HS-27A (cell line): Measurements from ENCODE around the gene VPREB3.

Experiments
- DNase-seq: peaks from one replicate; pipeline ENCODE4 v3.0.0-alpha.2; 2012; ENCODE audit warnings: low read depth, missing footprints

VPREB3 gene

DNA sequence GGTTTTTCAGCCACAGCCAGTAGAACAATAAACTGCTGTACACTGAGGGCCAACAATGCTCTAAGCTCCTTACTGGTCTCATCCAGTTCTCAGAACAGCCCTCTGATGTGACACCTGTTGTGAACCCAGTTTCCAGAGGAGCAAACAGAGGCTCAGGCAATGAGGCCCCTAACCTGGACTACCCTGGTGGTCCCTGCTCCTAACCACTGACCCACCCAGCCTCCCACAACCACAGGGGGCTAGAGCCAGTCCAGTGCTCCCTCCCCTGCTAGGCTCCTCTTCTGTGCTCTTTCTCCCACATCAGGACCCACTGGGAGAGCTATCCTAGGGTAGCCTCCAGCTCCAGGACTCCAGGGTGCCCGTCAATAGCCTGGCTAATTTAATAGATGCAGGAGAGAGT is 28.5 kb upstream of the VPREB3 start:
- no peak for DNase-seq

DNA sequence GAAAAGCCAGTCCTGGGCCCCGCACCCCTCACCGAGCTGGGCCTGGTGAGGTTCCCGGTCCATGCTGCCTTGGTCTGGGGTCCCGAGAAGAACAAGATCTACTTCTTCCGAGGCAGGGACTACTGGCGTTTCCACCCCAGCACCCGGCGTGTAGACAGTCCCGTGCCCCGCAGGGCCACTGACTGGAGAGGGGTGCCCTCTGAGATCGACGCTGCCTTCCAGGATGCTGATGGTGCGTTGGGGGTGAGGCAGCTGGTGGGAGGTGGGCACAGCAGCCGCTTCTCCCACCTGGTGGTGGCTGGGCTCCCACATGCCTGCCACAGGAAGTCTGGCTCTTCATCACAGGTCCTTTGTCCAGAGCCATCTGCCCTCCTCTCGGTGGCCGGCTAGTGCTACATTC is 28.0 kb upstream of the VPREB3 start:
- no peak for DNase-seq

DNA sequence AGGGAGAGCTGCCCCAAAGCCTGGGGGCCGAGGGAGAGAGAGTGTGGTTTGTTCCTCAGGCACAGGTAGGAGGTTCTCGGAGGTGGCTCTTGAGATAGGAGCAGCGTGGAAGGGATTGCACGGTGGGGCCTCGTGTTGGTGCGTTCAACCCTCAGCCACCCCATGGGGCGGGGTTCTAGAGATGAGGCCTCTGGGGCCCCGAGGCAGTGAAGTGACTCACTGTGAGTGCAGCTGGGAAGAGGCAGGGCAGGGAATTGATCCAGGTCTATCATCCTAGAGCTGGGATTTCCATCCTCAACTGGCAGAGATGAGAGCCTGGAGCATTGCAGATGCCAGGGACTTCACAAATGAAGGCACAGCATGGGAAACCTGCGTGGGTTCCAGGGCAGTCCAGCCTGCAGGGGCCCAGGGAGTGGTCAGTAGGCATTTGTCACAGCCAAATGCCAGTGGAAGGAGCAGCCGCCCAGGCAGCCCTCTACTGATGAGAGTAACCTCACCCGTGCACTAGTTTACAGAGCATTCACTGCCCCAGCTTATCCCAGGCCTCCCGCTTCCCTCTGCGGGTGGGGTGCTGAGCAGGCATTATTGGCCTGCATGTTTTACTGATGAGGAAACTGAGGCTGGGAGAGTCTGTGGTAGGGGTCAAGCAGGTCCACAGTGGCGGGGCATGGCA is 27.4 kb upstream of the VPREB3 start:
- DNase-seq, result no peak

DNA sequence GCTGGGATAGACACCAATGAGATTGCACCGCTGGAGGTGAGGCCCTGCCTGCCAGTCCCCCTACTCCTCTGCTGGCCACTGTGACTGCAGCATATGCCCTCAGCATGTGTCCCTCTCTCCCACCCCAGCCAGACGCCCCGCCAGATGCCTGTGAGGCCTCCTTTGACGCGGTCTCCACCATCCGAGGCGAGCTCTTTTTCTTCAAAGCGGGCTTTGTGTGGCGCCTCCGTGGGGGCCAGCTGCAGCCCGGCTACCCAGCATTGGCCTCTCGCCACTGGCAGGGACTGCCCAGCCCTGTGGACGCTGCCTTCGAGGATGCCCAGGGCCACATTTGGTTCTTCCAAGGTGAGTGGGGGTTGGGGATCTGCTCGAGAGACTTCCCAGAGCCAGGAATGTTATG is 26.8 kb upstream of the VPREB3 start:
- DNase-seq, result no peak

DNA sequence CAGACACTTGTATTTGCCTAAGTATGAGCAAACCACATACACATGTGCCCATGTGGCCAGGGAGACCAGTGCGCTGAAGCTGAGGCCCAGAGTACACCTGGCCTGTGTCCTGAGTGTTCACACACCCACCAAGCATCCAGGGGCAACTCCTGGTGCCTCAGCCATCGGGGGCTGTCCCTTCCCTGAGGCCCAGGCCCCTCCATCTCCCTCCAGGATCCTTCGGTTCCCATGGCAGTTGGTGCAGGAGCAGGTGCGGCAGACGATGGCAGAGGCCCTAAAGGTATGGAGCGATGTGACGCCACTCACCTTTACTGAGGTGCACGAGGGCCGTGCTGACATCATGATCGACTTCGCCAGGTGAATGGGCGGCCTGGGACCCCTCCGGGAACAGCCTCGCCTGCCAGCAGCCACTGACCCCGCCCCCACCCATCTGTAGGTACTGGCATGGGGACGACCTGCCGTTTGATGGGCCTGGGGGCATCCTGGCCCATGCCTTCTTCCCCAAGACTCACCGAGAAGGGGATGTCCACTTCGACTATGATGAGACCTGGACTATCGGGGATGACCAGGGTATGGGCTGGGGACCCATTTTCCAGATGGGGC is 26.0 kb upstream of the VPREB3 start:
- DNase-seq, result no peak

DNA sequence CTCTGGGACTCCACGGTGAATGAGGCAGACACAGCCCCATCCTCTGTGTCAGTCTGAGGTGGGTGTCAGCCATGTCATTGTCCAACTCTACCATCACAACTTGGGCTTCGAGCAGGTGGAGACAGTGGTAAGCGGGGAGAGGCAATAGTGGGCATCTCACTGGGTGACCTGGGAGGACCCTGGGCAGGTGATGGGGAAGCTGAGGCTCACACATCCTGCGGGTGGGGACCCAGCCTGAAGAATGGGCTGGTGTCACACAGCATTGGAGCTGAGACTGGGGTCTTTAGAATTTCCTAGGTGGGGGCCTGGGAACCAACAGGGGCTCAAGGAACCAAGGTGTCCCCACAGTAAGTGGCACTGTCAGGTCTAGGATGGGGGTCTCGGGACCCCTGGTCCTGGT is 25.5 kb upstream of the VPREB3 start:
- DNase-seq, result no peak

DNA sequence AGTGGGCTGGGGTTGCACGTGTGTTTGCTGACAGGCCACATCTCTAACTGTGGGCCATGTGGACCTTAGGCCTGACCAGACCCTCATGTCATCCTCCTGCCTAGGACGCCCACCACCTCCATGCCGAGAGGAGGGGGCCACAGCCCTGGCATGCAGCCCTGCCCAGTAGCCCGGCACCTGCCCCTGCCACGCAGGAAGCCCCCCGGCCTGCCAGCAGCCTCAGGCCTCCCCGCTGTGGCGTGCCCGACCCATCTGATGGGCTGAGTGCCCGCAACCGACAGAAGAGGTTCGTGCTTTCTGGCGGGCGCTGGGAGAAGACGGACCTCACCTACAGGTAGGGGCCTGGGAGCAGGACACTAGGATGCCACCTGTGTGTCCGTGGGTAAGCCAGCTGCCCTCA is 24.9 kb upstream of the VPREB3 start:
- no peak for DNase-seq

DNA sequence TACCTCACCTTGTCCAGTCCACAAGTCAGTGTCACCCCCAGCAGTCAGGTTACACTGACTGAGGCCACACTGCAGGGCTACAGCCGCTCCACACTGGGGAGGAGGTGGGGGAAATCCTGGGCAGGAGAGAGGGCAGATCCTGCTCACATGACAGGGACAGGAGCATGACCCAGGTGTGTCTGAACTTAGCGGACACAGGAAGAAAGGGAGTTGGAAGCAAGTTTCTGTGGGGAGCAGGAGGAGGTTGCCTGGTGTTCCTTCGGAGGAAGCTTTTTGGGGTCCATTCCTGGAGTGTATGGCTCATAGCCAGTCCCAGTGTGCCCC is 24.3 kb upstream of the VPREB3 start:
- no peak for DNase-seq

DNA sequence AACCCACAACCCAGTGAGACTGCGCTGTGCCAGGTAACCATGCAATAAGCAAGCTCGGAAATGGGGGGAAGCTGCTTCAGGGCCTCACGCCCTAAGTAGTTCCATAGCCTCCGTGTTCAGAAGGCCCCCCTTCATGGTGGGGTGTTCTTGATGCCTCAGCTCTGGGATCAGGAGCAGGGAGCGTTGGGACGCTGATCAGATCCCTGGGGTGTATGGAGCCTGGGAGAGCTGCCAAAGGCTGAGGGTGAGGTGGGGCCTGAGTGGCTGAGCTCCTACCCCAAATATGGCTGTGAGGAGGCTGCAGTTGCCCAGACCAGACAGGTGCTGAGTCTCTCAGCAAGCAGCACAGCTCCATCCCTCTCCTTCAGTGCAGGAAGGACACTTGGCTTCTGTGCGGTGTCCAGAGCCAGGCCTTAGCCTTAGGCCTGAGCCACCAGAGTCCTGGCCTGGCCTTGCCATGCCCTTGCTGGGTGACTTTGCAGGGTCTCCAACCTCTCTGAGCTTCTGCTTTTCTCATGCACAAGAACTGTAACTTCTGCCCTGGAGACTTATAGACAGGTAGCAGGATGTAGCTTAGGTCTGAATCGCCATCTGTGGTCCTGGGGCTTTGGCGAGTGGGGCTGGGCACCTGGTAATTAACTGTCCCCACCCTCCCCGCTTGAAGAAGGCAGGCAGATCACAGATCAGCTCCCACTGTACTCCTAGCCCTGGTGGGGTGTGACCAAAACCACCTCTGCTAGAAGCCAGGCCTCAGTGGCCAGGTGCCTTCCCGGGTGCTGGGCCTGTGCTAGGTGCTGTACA is 23.8 kb upstream of the VPREB3 start:
- DNase-seq, result no peak

DNA sequence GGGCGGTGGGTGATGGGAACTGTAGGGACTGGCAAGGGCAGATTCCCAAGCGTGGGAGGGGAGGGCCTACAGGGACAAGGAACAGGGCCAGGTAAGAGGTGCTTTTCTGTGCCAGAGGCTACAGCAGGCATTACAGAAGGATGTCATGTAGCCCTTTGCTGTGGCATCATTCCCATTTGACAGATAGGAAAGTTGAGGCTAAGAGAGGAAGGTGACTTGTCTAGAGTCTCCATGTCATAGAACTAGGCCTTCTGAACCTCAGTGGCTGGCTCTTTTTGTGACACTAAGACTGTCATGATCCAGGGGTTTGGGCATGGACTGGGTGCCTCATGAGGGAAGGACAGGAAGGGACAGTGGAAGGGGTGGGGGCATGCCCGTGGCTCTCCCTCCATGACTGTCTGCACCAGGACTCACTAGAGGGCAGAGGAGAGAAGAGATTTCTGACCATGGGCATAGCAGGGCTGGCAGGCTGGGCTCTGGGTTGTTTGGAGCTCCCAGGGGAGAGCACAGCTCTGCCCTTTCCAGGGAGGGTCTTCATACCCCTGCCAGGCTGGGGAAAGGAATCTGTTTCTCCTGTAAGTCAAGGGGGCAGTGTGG is 21.7 kb upstream of the VPREB3 start:
- DNase-seq, result no peak

DNA sequence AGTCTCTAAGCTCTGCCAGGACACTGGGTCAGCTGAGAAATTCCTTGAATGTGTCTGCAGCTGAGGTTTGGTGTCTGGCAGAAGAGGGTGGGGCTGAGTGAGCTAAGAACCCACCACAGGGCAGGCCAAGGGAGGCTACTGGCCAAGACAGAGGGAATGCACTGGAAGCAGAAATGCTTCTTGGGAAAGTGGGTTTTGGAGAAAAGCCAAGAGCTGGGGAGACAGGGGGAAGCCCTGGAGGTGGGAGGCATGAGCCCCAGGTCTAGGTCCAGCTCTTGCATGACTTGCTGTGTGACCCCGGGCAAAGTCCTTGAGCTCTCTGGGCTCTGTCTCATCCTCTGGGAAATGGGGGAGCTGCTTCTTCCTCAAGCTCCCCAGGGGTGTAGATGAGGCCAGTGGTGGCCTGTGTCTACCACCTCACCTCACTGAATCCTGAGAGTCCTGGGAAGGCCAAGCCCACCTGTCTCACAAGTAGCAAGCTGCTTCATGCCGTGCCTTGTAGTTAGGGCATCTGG is 20.8 kb upstream of the VPREB3 start:
- DNase-seq, result no peak

DNA sequence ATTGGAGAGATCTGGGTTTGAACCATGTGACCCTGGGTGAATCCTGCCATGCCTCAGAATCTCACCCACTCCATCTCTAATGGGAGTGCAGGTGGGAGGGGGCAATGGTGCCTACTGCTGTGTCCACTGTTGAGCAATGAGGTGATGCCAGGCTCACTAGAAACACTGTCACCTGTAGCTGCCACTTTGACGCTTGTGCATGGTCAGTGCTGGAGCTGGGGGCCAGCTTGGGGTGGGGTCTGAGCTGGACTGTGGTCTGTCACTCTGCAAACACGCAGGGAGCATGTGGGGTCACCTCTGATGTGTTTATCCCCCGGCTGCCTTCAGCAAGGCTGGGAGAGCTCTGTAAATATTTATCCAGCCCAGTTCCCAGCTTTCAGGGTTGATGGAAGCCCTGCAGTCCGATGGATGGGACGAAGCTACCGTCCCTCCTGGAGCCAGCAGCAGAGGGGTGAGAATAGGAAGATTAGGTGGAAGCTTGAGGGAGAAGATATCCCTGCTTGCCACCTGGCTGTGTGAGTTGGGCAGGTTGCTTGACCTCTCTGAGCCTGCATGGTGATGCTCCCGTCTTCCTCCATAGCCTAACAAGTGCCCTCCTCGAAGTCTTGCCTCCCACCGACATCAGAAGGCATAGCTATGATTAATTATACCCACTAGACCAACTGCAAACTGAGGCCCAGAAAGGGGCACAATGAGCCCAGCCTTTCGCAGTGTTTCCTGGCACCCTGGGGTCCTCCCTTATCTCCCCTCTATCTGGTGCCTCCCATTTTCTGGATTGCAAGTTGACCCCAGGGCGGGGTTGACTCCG is 20.1 kb upstream of the VPREB3 start:
- no peak for DNase-seq

DNA sequence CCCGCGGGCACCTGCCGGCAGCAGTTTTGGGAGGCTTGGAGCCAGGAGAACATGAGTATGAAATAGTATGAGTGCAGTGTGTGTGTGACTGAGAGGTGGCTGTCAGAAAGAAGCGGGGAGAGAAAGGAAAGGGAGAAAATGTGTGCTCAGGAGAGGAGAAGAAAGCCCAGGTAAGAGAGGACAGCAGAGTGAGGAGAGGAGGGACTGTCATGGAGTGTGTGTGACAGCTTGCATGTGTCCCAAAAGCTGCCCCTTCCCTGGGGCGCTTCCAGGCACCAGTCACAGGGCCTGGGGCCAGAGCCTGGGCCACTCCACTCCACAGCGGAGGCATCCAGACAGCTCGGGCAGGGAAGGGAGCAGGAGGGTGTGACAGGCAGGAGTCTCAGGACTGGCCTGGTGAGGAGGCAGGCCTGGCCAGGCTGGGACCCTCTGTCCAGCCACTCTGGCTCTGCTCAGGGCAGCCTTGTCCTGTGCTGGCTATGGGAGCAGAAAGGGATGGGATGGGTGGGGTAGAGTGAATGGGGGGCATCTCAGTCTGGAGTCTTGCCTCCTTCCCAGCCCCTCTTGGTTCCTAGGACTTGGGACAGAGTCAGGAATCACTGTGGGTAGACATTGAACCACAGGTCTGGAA is 19.4 kb upstream of the VPREB3 start:
- no peak for DNase-seq

DNA sequence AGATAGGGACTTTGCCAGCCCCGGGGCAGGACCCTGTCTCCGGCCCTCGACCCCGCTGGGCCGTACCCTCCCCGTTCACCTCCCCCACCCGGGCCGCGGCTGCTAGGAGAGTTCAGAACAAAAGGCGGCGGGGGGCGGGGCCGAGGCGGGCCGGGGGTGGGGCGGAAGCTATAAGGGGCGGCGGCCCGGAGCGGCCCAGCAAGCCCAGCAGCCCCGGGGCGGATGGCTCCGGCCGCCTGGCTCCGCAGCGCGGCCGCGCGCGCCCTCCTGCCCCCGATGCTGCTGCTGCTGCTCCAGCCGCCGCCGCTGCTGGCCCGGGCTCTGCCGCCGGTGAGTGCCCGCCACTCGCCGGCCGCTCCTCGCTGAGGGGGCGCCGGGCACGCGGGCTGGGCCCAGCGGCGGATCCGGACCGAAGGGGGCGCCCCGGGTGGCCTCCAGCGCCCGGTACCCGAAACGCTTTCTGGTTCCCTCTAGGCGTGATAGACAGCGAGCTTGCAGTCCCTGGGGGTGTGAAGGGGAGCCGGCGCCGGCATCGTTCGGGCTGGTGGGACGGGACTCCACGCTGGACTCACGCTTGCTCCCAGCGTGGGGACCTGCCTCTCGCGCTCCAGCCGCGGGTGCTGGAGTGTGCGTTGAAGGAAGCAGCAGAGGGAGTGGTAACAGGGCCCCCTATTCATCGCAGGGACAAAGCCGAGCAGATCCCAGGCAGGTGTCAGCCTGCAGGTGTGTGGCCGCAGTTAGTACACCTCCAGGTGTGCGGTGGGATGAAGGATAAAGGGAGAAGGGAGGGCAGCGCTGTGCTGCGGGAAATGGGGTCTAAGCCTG is 18.6 kb upstream of the VPREB3 start, which contains the start of gene MMP11:
Gene MMP11 (plus strand): TSS at position 201 of the 825 bp plus-strand sequence. CDS start 22 bp downstream, at position 223.
- no peak for DNase-seq

DNA sequence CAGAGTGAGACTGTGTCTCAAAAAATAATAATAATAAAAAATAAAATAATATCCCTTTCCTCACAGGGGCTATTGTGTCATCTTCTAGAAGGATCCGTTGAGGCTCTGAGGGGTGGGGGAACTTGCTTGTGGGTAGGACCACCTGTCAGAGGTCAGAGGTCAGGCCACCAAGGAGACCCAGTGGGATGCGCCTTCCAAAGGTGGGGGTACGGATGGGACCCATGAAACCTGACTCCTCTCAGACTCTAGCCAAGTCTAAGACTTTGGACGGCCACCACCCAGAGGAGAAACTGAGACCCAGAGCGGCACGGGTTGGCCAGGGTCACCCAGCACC is 18.1 kb upstream of the VPREB3 start:
- DNase-seq, result no peak

DNA sequence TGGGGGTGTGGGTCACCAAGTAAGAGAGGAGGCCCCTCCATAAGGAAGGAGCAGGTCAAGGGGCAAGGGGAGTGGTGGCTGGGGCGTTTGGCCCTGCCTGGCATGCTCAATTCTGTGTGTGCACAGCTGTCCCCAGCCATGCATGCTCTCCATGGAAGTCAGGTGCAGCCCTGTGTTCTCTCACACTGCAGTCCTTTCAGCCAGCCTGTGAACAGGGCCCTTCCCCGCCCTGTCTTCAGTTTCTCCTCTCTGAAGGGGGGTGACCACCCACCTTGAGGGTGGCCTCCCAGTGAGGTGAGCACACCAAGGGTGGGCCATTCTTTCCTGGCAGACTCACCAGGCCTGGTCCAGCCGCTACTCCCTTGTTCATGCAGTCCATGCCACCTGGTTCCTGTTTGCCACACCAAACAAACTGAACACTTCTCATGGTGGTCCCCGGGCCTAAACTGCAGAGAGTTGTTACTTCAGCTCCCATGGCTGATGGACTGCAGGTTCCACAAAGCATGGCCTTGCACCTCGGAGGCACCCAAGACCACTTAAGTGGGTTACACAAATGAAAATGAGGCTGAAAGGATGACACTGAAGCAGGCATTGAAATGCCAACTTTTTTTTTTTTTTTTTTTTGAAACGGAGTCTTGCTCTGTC is 15.2 kb upstream of the VPREB3 start:
- DNase-seq, result no peak

DNA sequence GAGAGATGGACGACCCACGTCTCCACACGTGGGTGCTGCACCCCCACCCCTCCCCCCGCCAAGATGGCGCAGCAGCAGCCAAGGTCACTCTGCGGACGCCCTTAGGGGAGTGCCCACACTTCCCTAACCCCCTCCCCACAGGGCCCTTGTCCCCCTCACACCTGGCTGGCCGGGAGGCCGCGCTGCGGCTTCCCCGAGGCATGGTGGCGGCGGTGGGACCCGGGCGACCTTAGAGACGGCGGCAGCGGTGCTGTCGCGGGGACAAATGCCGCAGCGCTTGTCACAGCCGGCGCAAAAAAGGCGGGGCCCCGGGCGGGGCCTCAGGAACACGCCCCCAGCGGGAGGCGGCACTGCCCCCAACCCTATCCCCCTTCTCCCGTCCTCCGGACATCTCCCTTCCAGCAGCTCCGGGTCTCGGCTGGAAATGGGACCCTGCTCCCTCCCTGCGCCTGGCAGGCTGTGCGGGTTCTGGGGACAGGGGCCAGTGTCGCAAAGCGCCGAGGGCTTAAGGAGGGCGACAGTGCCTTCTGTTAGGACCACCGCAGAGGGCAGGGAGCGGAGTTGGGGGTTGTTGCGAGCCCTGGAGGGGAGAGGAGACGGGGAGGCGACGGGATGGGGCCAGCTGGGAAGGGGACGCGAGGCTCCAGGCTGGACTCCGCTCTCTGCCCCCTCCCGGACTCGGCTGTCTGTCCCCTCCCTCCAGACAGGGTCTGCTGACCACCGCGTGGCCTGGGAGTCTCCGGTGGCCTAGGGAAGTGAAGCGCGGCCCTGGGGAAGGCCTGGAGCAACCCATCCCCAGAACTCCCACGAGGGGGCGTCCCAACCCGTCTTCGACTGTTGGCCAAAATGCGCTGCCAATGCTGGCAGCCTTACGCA is 13.7 kb upstream of the VPREB3 start, which contains the start of gene CHCHD10:
Gene CHCHD10 (minus strand): TSS at position 300 of the 876 bp plus-strand sequence. CDS start 98 bp downstream, at position 202.
- DNase-seq, result no peak

DNA sequence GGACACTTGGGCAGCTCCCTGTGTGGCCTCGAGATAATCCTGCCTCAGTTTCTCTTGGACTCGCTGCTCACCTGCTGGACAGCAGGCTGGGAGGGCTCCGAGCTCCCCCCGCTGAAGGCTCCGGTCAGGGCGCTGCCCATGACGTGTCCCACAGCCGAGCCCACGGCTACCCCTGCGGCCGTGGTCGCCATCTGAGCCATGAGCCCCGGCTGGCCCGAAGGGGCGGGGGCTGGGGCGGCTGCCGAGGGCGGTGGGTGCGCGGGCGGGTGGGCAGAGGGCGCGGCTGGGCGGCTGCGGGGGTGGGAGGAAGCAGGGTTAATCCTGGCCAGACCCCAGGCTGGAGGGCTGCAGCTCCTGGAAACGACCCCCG is 13.1 kb upstream of the VPREB3 start:
- DNase-seq, result no peak
